GM12878 (cell line): ENCODE measurements around the gene TET2. TPM values are rescaled to one million over a fixed set of nuclear protein-coding genes. Genes with fewer than 3 reads are reported as not detected.

Source experiments
- CHD2 ChIP-seq: IDR thresholded peaks from 2 replicates; pipeline ENCODE4 v1.6.1; 2011; ENCODE audit warnings: low read depth, low read length, improper control_type of control experiment, borderline replicate concordance
- EP300 ChIP-seq, 2 experiments: fragments of 150-350 bp in 1 of 2; IDR thresholded peaks; 2 replicates each; pipeline ENCODE4 v1.6.1; 2011 to 2012; ENCODE audit warnings: low read depth in 2 of 2, low read length in 2 of 2, borderline replicate concordance in 1 of 2, improper control_type of control experiment in 1 of 2, inconsistent platforms in 1 of 2; ENCODE audit not compliant: control insufficient read depth in 1 of 2
- ESRRA ChIP-seq: IDR thresholded peaks from 2 replicates; pipeline ENCODE4 v1.6.1; 2012; ENCODE audit warnings: mild to moderate bottlenecking, low read length, improper control_type of control experiment
- FOS ChIP-seq: IDR thresholded peaks from 3 replicates; pipeline ENCODE4 v1.6.1; 2011; ENCODE audit warnings: borderline replicate concordance; ENCODE audit not compliant: insufficient read length; ENCODE audit errors: extremely low read depth
- FOXK2 ChIP-seq: fragments of 450-650 bp; IDR thresholded peaks from 2 replicates; pipeline ENCODE4 v1.6.1; 2017; ENCODE audit warnings: mild to moderate bottlenecking, moderate library complexity
- KDM1A ChIP-seq: fragments of 200-600 bp; sonication (generic); IDR thresholded peaks from 2 replicates; pipeline ENCODE4 v1.6.1; 2016; ENCODE audit warnings: borderline replicate concordance
- KLF5 ChIP-seq: fragments of 450-650 bp; IDR thresholded peaks from 2 replicates; pipeline ENCODE4 v1.6.1; 2014; ENCODE audit warnings: mild to moderate bottlenecking; ENCODE audit not compliant: partially characterized antibody
- MYC ChIP-seq: IDR thresholded peaks from 2 replicates; pipeline ENCODE4 v1.6.1; 2011; ENCODE audit warnings: mild to moderate bottlenecking, low read length, moderate library complexity, inconsistent platforms; ENCODE audit not compliant: insufficient read depth, insufficient replicate concordance, insufficient read length, severe bottlenecking
- NBN ChIP-seq: fragments of 450-650 bp; IDR thresholded peaks from 2 replicates; pipeline ENCODE4 v1.6.1; 2016
- NR2F1 ChIP-seq: fragments of 450-650 bp; conservative IDR thresholded peaks from 2 replicates; pipeline ENCODE4 v1.6.1; 2017; ENCODE audit warnings: mild to moderate bottlenecking
- PBX3 ChIP-seq: IDR thresholded peaks from 2 replicates; pipeline ENCODE4 v1.6.1; 2011; ENCODE audit warnings: mild to moderate bottlenecking, low read depth, low read length, moderate library complexity; ENCODE audit not compliant: insufficient replicate concordance
- RB1 ChIP-seq: fragments of 450-650 bp; formaldehyde crosslinking; IDR thresholded peaks from 2 replicates; pipeline ENCODE4 v1.6.1; 2017; ENCODE audit warnings: mild to moderate bottlenecking, borderline replicate concordance
- RUNX3 ChIP-seq: IDR thresholded peaks from 2 replicates; pipeline ENCODE4 v1.6.1; 2012; ENCODE audit warnings: low read length, inconsistent platforms
- ZBTB11 ChIP-seq: fragments of 450-650 bp; formaldehyde crosslinking; IDR thresholded peaks from 2 replicates; pipeline ENCODE4 v1.5.0; 2022; ENCODE audit warnings: mild to moderate bottlenecking, missing genetic modification characterization
- polyA plus RNA-seq, 11 experiments: library from polyadenylated mRNA; depleted of rRNA in 4 of 11; unstranded in 6 of 11; stranded (reverse) in 5 of 11; fragments of >200 nt; fragmentation: Nextera tagmentation in 4 of 11; fragmentation: Illumina TruSeq in 1 of 11; extraction: Ambion mirVana in 4 of 11; extraction: Trizol in 1 of 11; gene quantifications; 1 replicate in 1 of 11; 2 replicates in 10 of 11; pipeline versions ENCODE4 v1.2.1 to v1.2.3, GENCODE V29; 2011 to 2016; ENCODE audit warnings: inconsistent platforms in 2 of 11, missing spikeins in 2 of 11, low read depth in 1 of 11
- total RNA-seq, 4 experiments: library from RNA; depleted of rRNA in 3 of 4; stranded (reverse); fragments of >200 nt in 3 of 4; fragmentation: Illumina TruSeq in 1 of 4; extraction: Trizol in 1 of 4; gene quantifications; 2 replicates each; pipeline versions ENCODE4 v1.2.1 to v1.2.3, GENCODE V29; 2013 to 2021
- TF ChIP-seq, protein P1 (sequence below): fragments of 450-650 bp; IDR thresholded peaks from 2 replicates; pipeline ENCODE4 v1.6.1; 2016; ENCODE audit warnings: mild to moderate bottlenecking
- TF ChIP-seq, protein P2 (sequence below): fragments of 450-650 bp; IDR thresholded peaks from 2 replicates; pipeline ENCODE4 v1.6.1; 2017; ENCODE audit warnings: low read depth, mild to moderate bottlenecking, moderate library complexity
- TF ChIP-seq, protein P3 (sequence below): fragments of 450-650 bp; IDR thresholded peaks from 2 replicates; pipeline ENCODE4 v1.6.1; 2016; ENCODE audit warnings: mild to moderate bottlenecking, moderate library complexity, borderline replicate concordance

Gene TET2
- total and polyA plus RNA-seq, 10 of the 15 experiments (the other 5 are each of a cell fraction or from before 2014, with no cell fraction given), result 3.7 to 49.0 (median 27.5) TPM

- TF ChIP-seq PBX3 (no peak), FOS (no peak), ESRRA (no peak), RUNX3 (peak; percentile 98), KLF5 (no peak), RB1 (no peak), NBN (no peak), FOXK2 (no peak), KDM1A (no peak), NR2F1 (no peak), ZBTB11 (no peak), CHD2 (no peak), EP300 (IDR thresholded peaks at IDR 0.05; ENCODE audit: borderline replicate concordance in 1 of 2, control insufficient read depth in 1 of 2, low read depth in 2 of 2, low read length in 2 of 2) (no peak), MYC (no peak)
- TF ChIP-seq, protein P1, sequence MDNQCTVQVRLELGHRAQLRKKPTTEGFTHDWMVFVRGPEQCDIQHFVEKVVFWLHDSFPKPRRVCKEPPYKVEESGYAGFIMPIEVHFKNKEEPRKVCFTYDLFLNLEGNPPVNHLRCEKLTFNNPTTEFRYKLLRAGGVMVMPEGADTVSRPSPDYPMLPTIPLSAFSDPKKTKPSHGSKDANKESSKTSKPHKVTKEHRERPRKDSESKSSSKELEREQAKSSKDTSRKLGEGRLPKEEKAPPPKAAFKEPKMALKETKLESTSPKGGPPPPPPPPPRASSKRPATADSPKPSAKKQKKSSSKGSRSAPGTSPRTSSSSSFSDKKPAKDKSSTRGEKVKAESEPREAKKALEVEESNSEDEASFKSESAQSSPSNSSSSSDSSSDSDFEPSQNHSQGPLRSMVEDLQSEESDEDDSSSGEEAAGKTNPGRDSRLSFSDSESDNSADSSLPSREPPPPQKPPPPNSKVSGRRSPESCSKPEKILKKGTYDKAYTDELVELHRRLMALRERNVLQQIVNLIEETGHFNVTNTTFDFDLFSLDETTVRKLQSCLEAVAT, result no peak
- TF ChIP-seq, protein P2, sequence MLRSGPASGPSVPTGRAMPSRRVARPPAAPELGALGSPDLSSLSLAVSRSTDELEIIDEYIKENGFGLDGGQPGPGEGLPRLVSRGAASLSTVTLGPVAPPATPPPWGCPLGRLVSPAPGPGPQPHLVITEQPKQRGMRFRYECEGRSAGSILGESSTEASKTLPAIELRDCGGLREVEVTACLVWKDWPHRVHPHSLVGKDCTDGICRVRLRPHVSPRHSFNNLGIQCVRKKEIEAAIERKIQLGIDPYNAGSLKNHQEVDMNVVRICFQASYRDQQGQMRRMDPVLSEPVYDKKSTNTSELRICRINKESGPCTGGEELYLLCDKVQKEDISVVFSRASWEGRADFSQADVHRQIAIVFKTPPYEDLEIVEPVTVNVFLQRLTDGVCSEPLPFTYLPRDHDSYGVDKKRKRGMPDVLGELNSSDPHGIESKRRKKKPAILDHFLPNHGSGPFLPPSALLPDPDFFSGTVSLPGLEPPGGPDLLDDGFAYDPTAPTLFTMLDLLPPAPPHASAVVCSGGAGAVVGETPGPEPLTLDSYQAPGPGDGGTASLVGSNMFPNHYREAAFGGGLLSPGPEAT, result no peak
- TF ChIP-seq, protein P3, sequence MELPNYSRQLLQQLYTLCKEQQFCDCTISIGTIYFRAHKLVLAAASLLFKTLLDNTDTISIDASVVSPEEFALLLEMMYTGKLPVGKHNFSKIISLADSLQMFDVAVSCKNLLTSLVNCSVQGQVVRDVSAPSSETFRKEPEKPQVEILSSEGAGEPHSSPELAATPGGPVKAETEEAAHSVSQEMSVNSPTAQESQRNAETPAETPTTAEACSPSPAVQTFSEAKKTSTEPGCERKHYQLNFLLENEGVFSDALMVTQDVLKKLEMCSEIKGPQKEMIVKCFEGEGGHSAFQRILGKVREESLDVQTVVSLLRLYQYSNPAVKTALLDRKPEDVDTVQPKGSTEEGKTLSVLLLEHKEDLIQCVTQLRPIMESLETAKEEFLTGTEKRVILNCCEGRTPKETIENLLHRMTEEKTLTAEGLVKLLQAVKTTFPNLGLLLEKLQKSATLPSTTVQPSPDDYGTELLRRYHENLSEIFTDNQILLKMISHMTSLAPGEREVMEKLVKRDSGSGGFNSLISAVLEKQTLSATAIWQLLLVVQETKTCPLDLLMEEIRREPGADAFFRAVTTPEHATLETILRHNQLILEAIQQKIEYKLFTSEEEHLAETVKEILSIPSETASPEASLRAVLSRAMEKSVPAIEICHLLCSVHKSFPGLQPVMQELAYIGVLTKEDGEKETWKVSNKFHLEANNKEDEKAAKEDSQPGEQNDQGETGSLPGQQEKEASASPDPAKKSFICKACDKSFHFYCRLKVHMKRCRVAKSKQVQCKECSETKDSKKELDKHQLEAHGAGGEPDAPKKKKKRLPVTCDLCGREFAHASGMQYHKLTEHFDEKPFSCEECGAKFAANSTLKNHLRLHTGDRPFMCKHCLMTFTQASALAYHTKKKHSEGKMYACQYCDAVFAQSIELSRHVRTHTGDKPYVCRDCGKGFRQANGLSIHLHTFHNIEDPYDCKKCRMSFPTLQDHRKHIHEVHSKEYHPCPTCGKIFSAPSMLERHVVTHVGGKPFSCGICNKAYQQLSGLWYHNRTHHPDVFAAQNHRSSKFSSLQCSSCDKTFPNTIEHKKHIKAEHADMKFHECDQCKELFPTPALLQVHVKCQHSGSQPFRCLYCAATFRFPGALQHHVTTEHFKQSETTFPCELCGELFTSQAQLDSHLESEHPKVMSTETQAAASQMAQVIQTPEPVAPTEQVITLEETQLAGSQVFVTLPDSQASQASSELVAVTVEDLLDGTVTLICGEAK, result no peak
These were observed 69.1 kb downstream of the TET2 start (continued) for GRCh38 chr4:105215609-105216313.
